HG03066 (cell line): ENCODE results near the gene WDFY4.
"Not testable (repeated sequence)": the region's sequence is repeated elsewhere in the genome, so short reads cannot be mapped to it uniquely, and the experiment has no call there.

Experiments
- ATAC-seq: cut with Tn5 transposase; IDR thresholded peaks from one replicate; pipeline ENCODE4 v1.9.1; 2021; ENCODE audit warnings: low read depth; ENCODE audit not compliant: unreplicated experiment

WDFY4 gene, protein sequence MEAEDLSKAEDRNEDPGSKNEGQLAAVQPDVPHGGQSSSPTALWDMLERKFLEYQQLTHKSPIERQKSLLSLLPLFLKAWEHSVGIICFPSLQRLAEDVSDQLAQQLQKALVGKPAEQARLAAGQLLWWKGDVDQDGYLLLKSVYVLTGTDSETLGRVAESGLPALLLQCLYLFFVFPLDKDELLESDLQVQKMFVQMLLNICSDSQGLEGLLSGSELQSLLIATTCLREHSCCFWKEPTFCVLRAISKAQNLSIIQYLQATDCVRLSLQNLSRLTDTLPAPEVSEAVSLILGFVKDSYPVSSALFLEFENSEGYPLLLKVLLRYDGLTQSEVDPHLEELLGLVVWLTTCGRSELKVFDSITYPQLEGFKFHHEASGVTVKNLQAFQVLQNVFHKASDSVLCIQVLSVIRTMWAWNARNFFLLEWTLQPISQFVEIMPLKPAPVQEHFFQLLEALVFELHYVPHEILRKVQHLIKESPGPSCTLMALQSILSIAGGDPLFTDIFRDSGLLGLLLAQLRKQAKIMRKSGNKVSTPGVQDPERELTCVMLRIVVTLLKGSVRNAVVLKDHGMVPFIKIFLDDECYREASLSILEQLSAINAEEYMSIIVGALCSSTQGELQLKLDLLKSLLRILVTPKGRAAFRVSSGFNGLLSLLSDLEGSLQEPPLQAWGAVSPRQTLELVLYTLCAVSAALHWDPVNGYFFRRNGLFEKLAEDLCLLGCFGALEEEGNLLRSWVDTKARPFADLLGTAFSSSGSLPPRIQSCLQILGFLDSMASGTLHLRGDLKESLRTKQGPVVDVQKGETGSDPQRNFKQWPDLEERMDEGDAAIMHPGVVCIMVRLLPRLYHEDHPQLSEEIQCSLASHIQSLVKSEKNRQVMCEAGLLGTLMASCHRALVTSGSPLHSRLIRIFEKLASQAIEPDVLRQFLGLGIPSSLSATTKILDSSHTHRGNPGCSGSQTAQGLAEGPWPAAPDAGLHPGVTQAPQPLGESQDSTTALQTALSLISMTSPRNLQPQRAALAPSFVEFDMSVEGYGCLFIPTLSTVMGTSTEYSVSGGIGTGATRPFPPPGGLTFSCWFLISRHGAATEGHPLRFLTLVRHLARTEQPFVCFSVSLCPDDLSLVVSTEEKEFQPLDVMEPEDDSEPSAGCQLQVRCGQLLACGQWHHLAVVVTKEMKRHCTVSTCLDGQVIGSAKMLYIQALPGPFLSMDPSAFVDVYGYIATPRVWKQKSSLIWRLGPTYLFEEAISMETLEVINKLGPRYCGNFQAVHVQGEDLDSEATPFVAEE (N-terminal part only)

DNA sequence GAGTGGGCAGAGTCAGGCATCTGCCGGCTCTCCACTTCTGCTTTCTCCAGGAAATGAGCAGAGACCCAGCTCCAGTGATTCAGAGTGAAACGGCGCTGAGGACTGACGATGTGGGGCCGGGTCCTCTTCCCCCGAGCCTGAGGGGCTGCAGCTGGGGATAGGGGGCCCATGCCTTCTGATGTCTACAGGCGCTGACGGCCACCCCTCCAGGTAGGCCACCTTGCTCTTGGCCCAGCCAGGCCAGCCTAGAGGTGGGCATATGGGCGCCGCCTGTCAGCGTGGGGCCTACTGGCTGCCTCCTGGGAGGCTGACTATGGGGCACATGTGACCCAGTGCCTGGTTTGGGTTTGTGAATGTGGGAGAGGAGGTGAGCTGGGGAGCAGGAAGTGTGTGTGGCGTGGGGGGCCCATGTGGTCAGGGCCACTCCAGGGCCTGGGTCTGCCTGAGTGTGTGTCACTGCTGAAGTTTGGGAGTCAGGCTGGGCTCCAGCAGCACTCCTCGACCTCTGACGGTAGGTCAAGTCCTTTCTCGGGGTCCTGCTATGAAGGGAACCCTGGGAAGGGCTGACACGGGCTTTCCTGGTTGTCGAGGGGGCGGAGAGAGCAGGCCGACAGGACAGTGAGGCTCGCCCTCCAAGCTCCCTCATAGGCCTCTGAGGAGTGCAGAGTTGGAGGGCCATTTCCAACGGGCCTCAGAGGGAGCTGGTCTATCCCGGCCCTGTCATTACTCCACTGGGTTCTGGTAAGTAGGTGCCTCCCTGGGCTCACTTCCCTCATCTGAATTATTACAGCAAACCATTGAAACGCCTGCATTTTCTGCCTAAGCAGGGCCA is at the start of gene WDFY4:
WDFY4 (plus strand) TSS at position 82 of the 832 bp plus-strand sequence. CDS start 24,860 bp downstream, outside the sequence.
- peak; percentile 58 for ATAC-seq

- ATAC-seq: no peak
Measured at GRCh38 chr10:48634984-48635557, 49.6 kb upstream of the WDFY4 start.

- ATAC-seq: no peak
Measured at GRCh38 chr10:48636231-48636630, 48.4 kb upstream of the WDFY4 start.

- no peak for ATAC-seq
Measured at GRCh38 chr10:48636901-48637300, 47.8 kb upstream of the WDFY4 start.

DNA sequence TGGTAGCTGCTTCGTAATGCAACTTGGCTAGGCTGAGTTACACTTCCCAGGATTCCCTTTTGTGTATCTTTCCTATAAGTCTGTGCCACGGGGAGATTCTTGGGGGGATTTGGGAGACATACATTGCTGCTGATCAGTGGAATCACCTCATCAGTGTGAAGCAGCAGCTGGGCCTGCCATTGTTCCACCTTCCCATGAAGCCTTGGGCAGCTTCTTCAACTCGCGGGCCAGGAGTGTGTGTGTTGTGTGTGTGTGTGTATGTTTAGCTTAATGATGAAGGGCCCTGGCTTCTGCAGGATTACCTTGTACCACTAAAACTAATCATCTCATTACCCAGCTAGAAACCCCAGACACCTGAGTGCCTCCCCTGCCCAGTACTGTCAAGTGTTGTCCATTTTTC is 46.5 kb upstream of the WDFY4 start:
- no peak for ATAC-seq

GRCh38 chr10:48638739-48639527 is 45.7 kb upstream of the WDFY4 start:
- no peak for ATAC-seq

DNA sequence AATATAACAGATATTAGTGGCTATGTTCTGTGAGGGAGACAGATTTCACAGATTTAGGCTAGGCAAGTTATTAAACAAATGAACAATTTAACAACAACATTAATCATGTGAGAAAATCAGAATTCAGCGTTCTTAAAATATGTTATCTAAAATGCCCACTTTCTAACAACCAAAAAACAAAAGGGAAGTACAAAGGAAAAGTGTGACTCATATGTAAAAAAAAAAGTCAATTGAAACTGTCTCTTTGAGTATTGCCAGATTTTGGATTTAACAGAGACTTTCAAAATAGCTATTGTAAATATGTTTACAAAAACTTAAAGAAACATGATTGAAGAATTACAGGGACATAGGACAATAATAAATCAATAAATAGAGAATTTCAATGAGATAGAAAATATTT is 45.0 kb upstream of the WDFY4 start:
- no peak for ATAC-seq

DNA sequence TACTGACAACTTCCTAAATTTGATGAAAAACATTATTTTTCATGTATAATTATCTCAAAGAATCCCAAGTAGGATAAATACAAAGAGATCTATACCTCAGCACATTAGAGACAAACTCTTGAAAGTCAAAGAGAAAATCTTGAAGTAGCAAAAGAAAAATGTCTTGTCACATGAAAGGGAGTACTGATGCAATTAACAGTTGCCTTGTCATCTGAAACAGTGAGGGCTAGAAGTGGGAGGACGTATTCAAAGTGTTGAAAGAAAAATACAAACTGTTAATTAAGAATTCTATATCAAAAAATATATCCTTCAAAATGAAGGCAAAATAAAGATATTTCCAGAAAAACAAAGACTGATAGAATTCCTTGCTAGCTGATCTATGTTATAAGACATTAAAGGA is 44.3 kb upstream of the WDFY4 start:
- ATAC-seq: no peak

DNA sequence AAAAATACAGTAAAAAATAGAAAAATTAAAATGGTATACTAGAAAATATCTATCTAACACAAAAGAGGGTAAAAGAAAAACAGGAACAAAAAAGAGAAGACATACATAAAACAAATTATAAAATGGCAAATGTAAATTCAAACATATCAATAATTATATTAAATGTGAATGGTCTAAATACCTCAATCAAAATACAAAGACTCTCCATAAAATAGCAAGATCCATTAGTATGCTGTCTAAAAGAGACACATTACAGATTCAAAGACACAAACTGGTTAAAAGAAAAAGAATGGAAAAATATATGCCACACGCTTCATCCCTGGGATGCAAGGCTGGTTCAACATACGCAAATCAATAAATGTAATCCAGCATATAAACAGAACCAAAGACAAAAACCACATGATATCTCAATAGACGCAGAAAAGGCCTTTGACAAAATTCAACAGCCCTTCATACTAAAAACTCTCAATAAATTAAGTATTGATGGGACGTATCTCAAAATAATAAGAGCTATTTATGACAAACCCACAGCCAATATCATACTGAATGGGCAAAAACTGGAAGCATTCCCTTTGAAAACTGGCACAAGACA is 43.5 kb upstream of the WDFY4 start:
- ATAC-seq: not testable (repeated sequence)

DNA sequence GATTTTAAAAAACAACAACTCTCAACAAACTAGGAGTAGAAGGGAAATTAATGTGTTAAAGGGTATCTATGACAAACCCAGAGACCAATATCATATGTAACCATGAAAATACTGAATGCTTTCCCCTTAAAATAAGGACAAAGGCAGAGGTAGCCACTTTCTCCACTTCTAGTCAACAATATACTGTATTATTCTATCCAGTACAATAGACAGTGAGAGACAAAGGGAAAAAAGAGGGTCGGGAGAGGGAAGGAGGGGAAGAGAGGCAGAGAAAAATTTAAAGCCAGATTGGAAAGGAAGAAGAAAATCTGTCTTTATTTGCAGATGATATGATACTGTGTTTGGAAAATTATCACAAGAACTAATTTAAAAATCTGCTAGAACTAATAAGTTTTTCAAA is 39.1 kb upstream of the WDFY4 start:
- ATAC-seq: no peak

- ATAC-seq: not testable (repeated sequence)
Measured at GRCh38 chr10:48647073-48647472, 37.6 kb upstream of the WDFY4 start.

GRCh38 chr10:48648172-48648942 is 36.3 kb upstream of the WDFY4 start:
- no peak for ATAC-seq

- no peak for ATAC-seq
Measured at GRCh38 chr10:48649349-48649944, 35.2 kb upstream of the WDFY4 start.

DNA sequence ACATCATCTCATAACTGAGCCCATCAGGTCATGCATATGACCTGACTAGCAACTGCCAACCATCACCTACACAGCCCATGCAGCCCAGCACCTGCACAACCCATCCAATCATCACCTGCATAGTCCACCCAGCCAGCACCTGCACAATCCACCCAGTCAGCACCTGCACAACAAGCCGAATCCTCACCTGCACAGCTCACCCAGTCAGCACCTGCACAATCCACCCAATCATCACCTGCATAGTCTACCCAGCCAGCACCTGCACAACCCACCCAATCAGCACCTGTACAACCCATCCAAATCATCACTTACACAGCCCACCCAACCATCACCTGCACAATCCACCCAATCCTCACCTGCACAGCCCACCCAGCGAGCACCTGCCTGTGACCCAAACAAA is 33.4 kb upstream of the WDFY4 start:
- no peak for ATAC-seq

- no peak for ATAC-seq
Measured at GRCh38 chr10:48651839-48652238, 32.8 kb upstream of the WDFY4 start.

GRCh38 chr10:48652344-48652743 is 32.3 kb upstream of the WDFY4 start:
- no peak for ATAC-seq

- ATAC-seq: no peak
Measured at GRCh38 chr10:48653347-48653746, 31.3 kb upstream of the WDFY4 start.
